Activated CD8-positive, alpha-beta memory T cell treated with anti-CD3 and anti-CD28 coated beads for 48 hours (primary cell): ENCODE measurements around the gene CCT5.

ENCODE experiments used
- DNase-seq, 3 experiments: peaks; one replicate each; pipeline ENCODE4 v3.0.0-alpha.2; 2020; ENCODE audit warnings: low read depth in 2 of 3, low spot score in 2 of 3

The CCT5 gene

GRCh38 chr5:10249948-10250805 lies at the start of gene CCT5:
Gene CCT5 (plus strand): TSS chr5:10250280. CDS start chr5:10250341, 61 bp downstream.
- DNase-seq = peak; percentile 70 to 86 (median 80)

- DNase-seq = no peak
These were observed 48.7 kb upstream of the CCT5 start for GRCh38 chr5:10201223-10201868.

- no peak for DNase-seq
These were observed 47.8 kb upstream of the CCT5 start for GRCh38 chr5:10202089-10202910.

GRCh38 chr5:10209004-10209403 lies 41.1 kb upstream of the CCT5 start:
- no peak for DNase-seq

- no peak for DNase-seq
These were observed 36.8 kb upstream of the CCT5 start for GRCh38 chr5:10213316-10213715.

GRCh38 chr5:10214041-10214440 lies 36.0 kb upstream of the CCT5 start:
- no peak for DNase-seq

GRCh38 chr5:10215366-10215765 lies 34.7 kb upstream of the CCT5 start:
- no peak for DNase-seq

- DNase-seq = no peak
These were observed 34.0 kb upstream of the CCT5 start for GRCh38 chr5:10216107-10216506.

- no peak for DNase-seq
These were observed 31.4 kb upstream of the CCT5 start for GRCh38 chr5:10218658-10219057.

GRCh38 chr5:10219068-10219467 lies 31.0 kb upstream of the CCT5 start:
- no peak for DNase-seq

- DNase-seq = no peak
These were observed 29.8 kb upstream of the CCT5 start for GRCh38 chr5:10220248-10220647.

GRCh38 chr5:10222326-10222725 lies 27.8 kb upstream of the CCT5 start:
- DNase-seq = no peak

- no peak for DNase-seq
These were observed 22.7 kb upstream of the CCT5 start for GRCh38 chr5:10227379-10227778.

- DNase-seq = no peak
These were observed 21.8 kb upstream of the CCT5 start for GRCh38 chr5:10228288-10228687.

- no peak for DNase-seq
These were observed 20.6 kb upstream of the CCT5 start for GRCh38 chr5:10229306-10230048.

- DNase-seq = no peak
These were observed 17.7 kb upstream of the CCT5 start for GRCh38 chr5:10232386-10232785.

- DNase-seq = no peak
These were observed 17.1 kb upstream of the CCT5 start for GRCh38 chr5:10233011-10233410.

- no peak for DNase-seq
These were observed 16.6 kb upstream of the CCT5 start for GRCh38 chr5:10233505-10233904.

GRCh38 chr5:10235350-10235749 lies 14.7 kb upstream of the CCT5 start:
- no peak for DNase-seq

- no peak for DNase-seq
These were observed 6.3 kb upstream of the CCT5 start for GRCh38 chr5:10243660-10244240.
